UCSD-AML1 (cell line): ENCODE data around the gene NANOS1.
A peak's percentile ranks its signal among the peaks of the same experiment; 100 is the strongest.

ENCODE experiments used
- DNase-seq: peaks from one replicate; lab custom pipeline; 2025; ENCODE audit not compliant: unreplicated experiment; lab: John Stamatoyannopoulos, UW

Gene NANOS1

GRCh38 chr10:119055472-119055871 is 26.0 kb downstream of the NANOS1 start:
- DNase-seq, result no peak

- DNase-seq, result no peak
Observed at GRCh38 chr10:119058010-119058409, 28.5 kb downstream of the NANOS1 start.

GRCh38 chr10:119059557-119059956 is 30.0 kb downstream of the NANOS1 start:
- DNase-seq, result no peak

- no peak for DNase-seq
Observed at GRCh38 chr10:119060107-119060506, 30.6 kb downstream of the NANOS1 start.

GRCh38 chr10:119061352-119061751 is 31.8 kb downstream of the NANOS1 start:
- DNase-seq, result no peak

- no peak for DNase-seq
Observed at GRCh38 chr10:119061926-119062325, 32.4 kb downstream of the NANOS1 start.

GRCh38 chr10:119070395-119071165 is 41.1 kb downstream of the NANOS1 start:
- DNase-seq, result no peak

- no peak for DNase-seq
Observed at GRCh38 chr10:119073584-119073983, 44.1 kb downstream of the NANOS1 start.

- DNase-seq, result no peak
Observed at GRCh38 chr10:119078422-119079179, 49.1 kb downstream of the NANOS1 start.

GRCh38 chr10:119079599-119080520 is 50.3 kb downstream of the NANOS1 start:
- peak; percentile 75 for DNase-seq

GRCh38 chr10:119080521-119081259 is 51.2 kb downstream of the NANOS1 start, which contains the start of gene EIF3A:
TSS of gene EIF3A (minus strand) at chr10:119080817. CDS start at chr10:119080676, 141 bp downstream.
- DNase-seq, result peak; percentile 95
